T1000 (cell line): ENCODE data around the gene MAPK7.

Source experiments
- DNase-seq: peaks from one replicate; lab custom pipeline; 2025; ENCODE audit warnings: mixed read lengths; lab: John Stamatoyannopoulos, UW

The MAPK7 gene

GRCh38 chr17:19381361-19381740 is 3.1 kb downstream of the MAPK7 start:
- DNase-seq, result no peak

GRCh38 chr17:19381741-19382444 is 3.6 kb downstream of the MAPK7 start:
- no peak for DNase-seq

GRCh38 chr17:19382531-19383444 is 4.5 kb downstream of the MAPK7 start:
- no peak for DNase-seq

GRCh38 chr17:19383681-19384470 is 5.6 kb downstream of the MAPK7 start:
- DNase-seq, result no peak

- no peak for DNase-seq
These were observed 6.6 kb downstream of the MAPK7 start for GRCh38 chr17:19384723-19385391.

- no peak for DNase-seq
These were observed 7.3 kb downstream of the MAPK7 start for GRCh38 chr17:19385521-19385983.

- peak; percentile 68 for DNase-seq
These were observed 8.0 kb downstream of the MAPK7 start for GRCh38 chr17:19386051-19386929.

- peak; percentile 7 for DNase-seq
These were observed 8.9 kb downstream of the MAPK7 start, which contains the start of gene MFAP4 for GRCh38 chr17:19386974-19387920. TSS of gene MFAP4 (minus strand) at chr17:19387190. CDS start at chr17:19387155, 35 bp downstream.

- DNase-seq, result peak; percentile 7
These were observed 9.7 kb downstream of the MAPK7 start for GRCh38 chr17:19387921-19388521.

GRCh38 chr17:19388791-19389785 is 10.8 kb downstream of the MAPK7 start:
- DNase-seq, result no peak

- DNase-seq, result no peak
These were observed 12.7 kb downstream of the MAPK7 start for GRCh38 chr17:19390951-19391350.

- no peak for DNase-seq
These were observed 13.1 kb downstream of the MAPK7 start for GRCh38 chr17:19391432-19391831.

- no peak for DNase-seq
These were observed 14.0 kb downstream of the MAPK7 start for GRCh38 chr17:19392303-19392702.

GRCh38 chr17:19397556-19398041 is 19.3 kb downstream of the MAPK7 start:
- no peak for DNase-seq

- no peak for DNase-seq
These were observed 20.2 kb downstream of the MAPK7 start for GRCh38 chr17:19398301-19399181.

- DNase-seq, result no peak
These were observed 21.6 kb downstream of the MAPK7 start for GRCh38 chr17:19399750-19400450.
